Measurements from ENCODE around the gene UBE2B.

DNA sequence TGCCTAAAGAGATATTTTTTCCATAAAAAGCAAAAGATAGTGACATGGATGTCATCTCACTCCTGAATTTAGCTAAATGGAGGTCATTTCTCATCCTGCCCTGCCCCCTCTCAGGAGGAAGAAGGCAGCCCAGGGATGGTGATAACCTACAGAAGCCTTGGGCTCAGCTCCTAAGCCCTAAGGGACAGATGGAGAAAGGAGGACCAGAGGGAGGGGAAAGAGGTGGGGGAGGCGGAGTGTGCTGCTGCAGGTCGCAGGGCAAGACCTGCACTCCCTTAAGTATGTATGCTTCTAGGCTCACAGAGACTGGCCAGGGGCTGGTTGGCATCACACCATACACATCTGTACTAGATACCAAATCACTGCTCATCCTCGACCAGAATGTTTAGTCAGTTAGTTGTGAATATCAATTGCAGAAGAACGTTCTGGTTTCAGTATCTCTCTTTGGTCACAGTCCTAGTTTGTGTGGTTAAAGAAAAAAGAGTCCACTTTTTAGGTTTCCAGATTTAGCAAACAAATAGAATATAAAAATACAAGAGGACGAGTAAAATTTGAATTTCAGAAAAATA is 58.7 kb downstream of the UBE2B start:
- TF ChIP-seq, protein P1, sequence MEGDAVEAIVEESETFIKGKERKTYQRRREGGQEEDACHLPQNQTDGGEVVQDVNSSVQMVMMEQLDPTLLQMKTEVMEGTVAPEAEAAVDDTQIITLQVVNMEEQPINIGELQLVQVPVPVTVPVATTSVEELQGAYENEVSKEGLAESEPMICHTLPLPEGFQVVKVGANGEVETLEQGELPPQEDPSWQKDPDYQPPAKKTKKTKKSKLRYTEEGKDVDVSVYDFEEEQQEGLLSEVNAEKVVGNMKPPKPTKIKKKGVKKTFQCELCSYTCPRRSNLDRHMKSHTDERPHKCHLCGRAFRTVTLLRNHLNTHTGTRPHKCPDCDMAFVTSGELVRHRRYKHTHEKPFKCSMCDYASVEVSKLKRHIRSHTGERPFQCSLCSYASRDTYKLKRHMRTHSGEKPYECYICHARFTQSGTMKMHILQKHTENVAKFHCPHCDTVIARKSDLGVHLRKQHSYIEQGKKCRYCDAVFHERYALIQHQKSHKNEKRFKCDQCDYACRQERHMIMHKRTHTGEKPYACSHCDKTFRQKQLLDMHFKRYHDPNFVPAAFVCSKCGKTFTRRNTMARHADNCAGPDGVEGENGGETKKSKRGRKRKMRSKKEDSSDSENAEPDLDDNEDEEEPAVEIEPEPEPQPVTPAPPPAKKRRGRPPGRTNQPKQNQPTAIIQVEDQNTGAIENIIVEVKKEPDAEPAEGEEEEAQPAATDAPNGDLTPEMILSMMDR (IDR thresholded peaks at IDR 0.05) = no peak
- no peak for TF ChIP-seq POLR2A (IDR thresholded peaks at IDR 0.05)
- no peak for TF ChIP-seq POLR2AphosphoS5 (IDR thresholded peaks at IDR 0.05)
